Left ventricle myocardium inferior (tissue), 1 donor: ENCODE data around the gene NAMPT. TPM values are rescaled to one million over a fixed set of nuclear protein-coding genes. Genes with fewer than 3 reads are reported as not detected.

Experiments used
- DNase-seq: peaks from one replicate; pipeline ENCODE4 v3.0.0-alpha.2; 2020
- H3K27ac ChIP-seq: fragments of 200-600 bp; replicated peaks from 2 replicates; pipeline ENCODE4 v1.8.0; 2021
- H3K27me3 ChIP-seq: fragments of 200-600 bp; 2 replicates; pipeline ENCODE4 v1.8.0; 2021; ENCODE audit warnings: low read depth
- H3K36me3 ChIP-seq: fragments of 200-600 bp; 2 replicates; pipeline ENCODE4 v1.8.0; 2021
- H3K4me1 ChIP-seq: fragments of 200-600 bp; 2 replicates; pipeline ENCODE4 v1.8.0; 2021
- H3K4me3 ChIP-seq: fragments of 200-600 bp; 2 replicates; pipeline ENCODE4 v1.8.0; 2021; ENCODE audit warnings: mild to moderate bottlenecking, moderate library complexity
- H3K9me3 ChIP-seq: fragments of 200-600 bp; replicated peaks from 2 replicates; pipeline ENCODE4 v1.8.0; 2021
- intact Hi-C: fragments of 100-400 bp; cut with micrococcal nuclease; formaldehyde crosslinking; loops from one replicate; pipeline ENCODE4 v1.11.0; 2022
- total RNA-seq: library from RNA; stranded (reverse); fragmentation: NEBNext Ultra II Directional; extraction: Animal tissue kit (Norgen Biotek cat#: 25700); gene quantifications from one replicate; pipeline ENCODE4 v1.2.1, GENCODE V29; 2021
- TF ChIP-seq, protein P1 (sequence below): fragments of 200-600 bp; IDR thresholded peaks from 2 replicates; pipeline ENCODE4 v1.8.0; 2021; ENCODE audit warnings: antibody characterized with exemption, mild to moderate bottlenecking, borderline replicate concordance
- donor health status: DM: no; HTN: yes; CAD: no; lungs with severe emphysema.

NAMPT gene
- total RNA-seq, 1 donor from 2014 or later = 123 TPM

GRCh38 chr7:106265133-106265532, 19.6 kb downstream of the NAMPT start:
- H3K9me3 ChIP-seq = no peaks in the 10 kb centered on the region
- peaks cover 38% of the 10 kb centered on the region for H3K4me1 ChIP-seq
- DNase-seq = no peak
- H3K4me3 ChIP-seq = no peak overlapping the region
- intact Hi-C loops = no loop called here
- TF ChIP-seq, protein P1, sequence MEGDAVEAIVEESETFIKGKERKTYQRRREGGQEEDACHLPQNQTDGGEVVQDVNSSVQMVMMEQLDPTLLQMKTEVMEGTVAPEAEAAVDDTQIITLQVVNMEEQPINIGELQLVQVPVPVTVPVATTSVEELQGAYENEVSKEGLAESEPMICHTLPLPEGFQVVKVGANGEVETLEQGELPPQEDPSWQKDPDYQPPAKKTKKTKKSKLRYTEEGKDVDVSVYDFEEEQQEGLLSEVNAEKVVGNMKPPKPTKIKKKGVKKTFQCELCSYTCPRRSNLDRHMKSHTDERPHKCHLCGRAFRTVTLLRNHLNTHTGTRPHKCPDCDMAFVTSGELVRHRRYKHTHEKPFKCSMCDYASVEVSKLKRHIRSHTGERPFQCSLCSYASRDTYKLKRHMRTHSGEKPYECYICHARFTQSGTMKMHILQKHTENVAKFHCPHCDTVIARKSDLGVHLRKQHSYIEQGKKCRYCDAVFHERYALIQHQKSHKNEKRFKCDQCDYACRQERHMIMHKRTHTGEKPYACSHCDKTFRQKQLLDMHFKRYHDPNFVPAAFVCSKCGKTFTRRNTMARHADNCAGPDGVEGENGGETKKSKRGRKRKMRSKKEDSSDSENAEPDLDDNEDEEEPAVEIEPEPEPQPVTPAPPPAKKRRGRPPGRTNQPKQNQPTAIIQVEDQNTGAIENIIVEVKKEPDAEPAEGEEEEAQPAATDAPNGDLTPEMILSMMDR = no peak
- H3K27ac ChIP-seq = no peak overlapping the region
- H3K36me3 ChIP-seq = peaks cover 76% of the 10 kb centered on the region
- H3K27me3 ChIP-seq = no peaks in the 10 kb centered on the region

- no peak overlapping the region for H3K4me3 ChIP-seq
- peaks cover 25% of the 10 kb centered on the region for H3K4me1 ChIP-seq
- TF ChIP-seq, protein P1 = no peak
- no peaks in the 10 kb centered on the region for H3K27me3 ChIP-seq
- no peaks in the 10 kb centered on the region for H3K9me3 ChIP-seq
- no peak overlapping the region for H3K27ac ChIP-seq
- H3K36me3 ChIP-seq = peaks cover 87% of the 10 kb centered on the region
- no peak for DNase-seq
- intact Hi-C loops = no loop called here
These were observed 22.4 kb downstream of the NAMPT start for GRCh38 chr7:106262221-106262881.

- DNase-seq = no peak
- Histone ChIP-seq H3K27me3 (no peaks in the 10 kb centered on the region), H3K4me3 (no peak overlapping the region), H3K4me1 (peaks cover 21% of the 10 kb centered on the region), H3K36me3 (peaks cover 79% of the 10 kb centered on the region), H3K27ac (no peak overlapping the region), H3K9me3 (no peaks in the 10 kb centered on the region)
- intact Hi-C loops = no loop called here
- TF ChIP-seq, protein P1 = no peak
These were observed 24.6 kb downstream of the NAMPT start for GRCh38 chr7:106260136-106260561.

GRCh38 chr7:106258789-106259188, 26.0 kb downstream of the NAMPT start:
- Histone ChIP-seq H3K27me3 (no peaks in the 10 kb centered on the region), H3K4me1 (peaks cover 21% of the 10 kb centered on the region), H3K27ac (no peak overlapping the region), H3K9me3 (no peaks in the 10 kb centered on the region), H3K36me3 (peaks cover 78% of the 10 kb centered on the region), H3K4me3 (no peak overlapping the region)
- DNase-seq = no peak
- TF ChIP-seq, protein P1 = no peak
- intact Hi-C loops = no loop called here

GRCh38 chr7:106257752-106258151, 27.0 kb downstream of the NAMPT start:
- intact Hi-C loops = no loop called here
- TF ChIP-seq, protein P1 = no peak
- H3K27ac ChIP-seq = no peak overlapping the region
- peaks cover 78% of the 10 kb centered on the region for H3K36me3 ChIP-seq
- H3K9me3 ChIP-seq = no peaks in the 10 kb centered on the region
- no peak for DNase-seq
- no peaks in the 10 kb centered on the region for H3K27me3 ChIP-seq
- H3K4me3 ChIP-seq = no peak overlapping the region
- H3K4me1 ChIP-seq = peaks cover 12% of the 10 kb centered on the region
